Measurements from ENCODE around the gene LRRC63.
"Not testable (repeated sequence)": the region's sequence is repeated elsewhere in the genome, so short reads cannot be mapped to it uniquely, and the experiment has no call there.

LRRC63 gene

GRCh38 chr13:46265292-46265691 is 53.6 kb downstream of the LRRC63 start:
- DNase-seq (ENCODE audit: low read depth in 2 of 2): no peak

- DNase-seq (ENCODE audit: low read depth in 2 of 2): no peak
These were observed 55.4 kb downstream of the LRRC63 start for GRCh38 chr13:46267166-46267565.

- no peak for DNase-seq (ENCODE audit: low read depth in 2 of 2)
These were observed 58.7 kb downstream of the LRRC63 start for GRCh38 chr13:46270416-46270815.

GRCh38 chr13:46274094-46274698 is 62.5 kb downstream of the LRRC63 start:
- DNase-seq (ENCODE audit: low read depth in 2 of 2): no peak

GRCh38 chr13:46278474-46278873 is 66.7 kb downstream of the LRRC63 start:
- DNase-seq (ENCODE audit: low read depth in 2 of 2): no peak

GRCh38 chr13:46281779-46282178 is 70.1 kb downstream of the LRRC63 start:
- DNase-seq (ENCODE audit: low read depth in 2 of 2): no peak

- not testable (repeated sequence) for DNase-seq (ENCODE audit: low read depth in 2 of 2)
These were observed 72.4 kb downstream of the LRRC63 start for GRCh38 chr13:46283912-46284824.

GRCh38 chr13:46286972-46287371 is 75.2 kb downstream of the LRRC63 start:
- no peak for DNase-seq (ENCODE audit: low read depth in 2 of 2)

- no peak for DNase-seq (ENCODE audit: low read depth in 2 of 2)
These were observed 77.0 kb downstream of the LRRC63 start for GRCh38 chr13:46288570-46289259.

- DNase-seq (ENCODE audit: low read depth in 2 of 2): no peak
These were observed 77.7 kb downstream of the LRRC63 start for GRCh38 chr13:46289260-46289955.

GRCh38 chr13:46290434-46290833 is 78.7 kb downstream of the LRRC63 start:
- DNase-seq (ENCODE audit: low read depth in 2 of 2): no peak

GRCh38 chr13:46293436-46293835 is 81.7 kb downstream of the LRRC63 start:
- DNase-seq (ENCODE audit: low read depth in 2 of 2): no peak

GRCh38 chr13:46295491-46296114 is 83.9 kb downstream of the LRRC63 start:
- peak; percentile 27 to 29 for DNase-seq (ENCODE audit: low read depth in 2 of 2)

- no peak for DNase-seq (ENCODE audit: low read depth in 2 of 2)
These were observed 84.5 kb downstream of the LRRC63 start for GRCh38 chr13:46296115-46296822.

- no peak for DNase-seq (ENCODE audit: low read depth in 2 of 2)
These were observed 85.2 kb downstream of the LRRC63 start for GRCh38 chr13:46296921-46297320.

- DNase-seq (ENCODE audit: low read depth in 2 of 2): no peak
These were observed 85.7 kb downstream of the LRRC63 start for GRCh38 chr13:46297361-46297811.

- no peak for DNase-seq (ENCODE audit: low read depth in 2 of 2)
These were observed 92.1 kb downstream of the LRRC63 start for GRCh38 chr13:46303742-46304385.

- no peak for DNase-seq (ENCODE audit: low read depth in 2 of 2)
These were observed 92.8 kb downstream of the LRRC63 start for GRCh38 chr13:46304546-46304945.

- DNase-seq (ENCODE audit: low read depth in 2 of 2): no peak
These were observed 95.8 kb downstream of the LRRC63 start for GRCh38 chr13:46307554-46307953.

- DNase-seq (ENCODE audit: low read depth in 2 of 2): no peak
These were observed 98.3 kb downstream of the LRRC63 start for GRCh38 chr13:46310066-46310465.

All from activated CD8-positive, alpha-beta memory T cell treated with anti-CD3 and anti-CD28 coated beads for 4 hours (primary cell).